HUES64 (cell line): ENCODE data around the gene CARNS1.

Experiments used
- H3K27ac ChIP-seq: 2 replicates; pipeline ENCODE4 v1.7.0; 2013; ENCODE audit warnings: low read depth, low read length, inconsistent platforms
- H3K27me3 ChIP-seq: 2 replicates; pipeline ENCODE4 v1.6.1; 2013; ENCODE audit warnings: mild to moderate bottlenecking, low read length; ENCODE audit not compliant: insufficient read depth
- H3K36me3 ChIP-seq: 2 replicates; pipeline ENCODE4 v1.6.1; 2013; ENCODE audit warnings: mild to moderate bottlenecking, low read length; ENCODE audit not compliant: insufficient read depth
- H3K4me1 ChIP-seq: 2 replicates; pipeline ENCODE4 v1.6.1; 2013; ENCODE audit warnings: mild to moderate bottlenecking, low read length, moderate library complexity; ENCODE audit not compliant: insufficient read depth
- H3K4me3 ChIP-seq: 2 replicates; pipeline ENCODE4 v1.5.1; 2013; ENCODE audit warnings: mild to moderate bottlenecking, low read length, moderate library complexity
- H3K9ac ChIP-seq: 2 replicates; pipeline ENCODE4 v1.6.1; 2013; ENCODE audit warnings: mild to moderate bottlenecking, low read depth, low read length
- H3K9me3 ChIP-seq: 2 replicates; pipeline ENCODE4 v1.6.1; 2013; ENCODE audit warnings: low read depth, low read length; ENCODE audit not compliant: insufficient read depth
- WGBS: fragments of 150-250, 120-280 bp; methylation state at CpG from one replicate; pipeline ENCODE4 v1.1.7; 2013; ENCODE audit warnings: missing lambda C conversion rate; 5-methylcytosine and 5-hydroxymethylcytosine counted together

Gene CARNS1

GRCh38 chr11:67466367-67466766 is 50.9 kb downstream of the CARNS1 start:
- H3K9ac ChIP-seq: no peak overlapping the region
- no peaks in the 10 kb centered on the region for H3K36me3 ChIP-seq
- 93% methylated on average over 5 of the region's 5 CpGs for WGBS
- peaks cover 5% of the 10 kb centered on the region for H3K4me1 ChIP-seq
- no peaks in the 10 kb centered on the region for H3K9me3 ChIP-seq
- H3K27ac ChIP-seq: no peak overlapping the region
- no peaks in the 10 kb centered on the region for H3K27me3 ChIP-seq
- H3K4me3 ChIP-seq: no peak overlapping the region

GRCh38 chr11:67466962-67467771 is 51.7 kb downstream of the CARNS1 start:
- H3K4me3 ChIP-seq: peak overlapping the region; percentile 93; the same call in 1 of the 2 replicates
- 77% methylated on average over 11 of the region's 11 CpGs for WGBS
- H3K9ac ChIP-seq: no peak overlapping the region
- H3K4me1 ChIP-seq: peaks cover 5% of the 10 kb centered on the region
- H3K27me3 ChIP-seq: no peaks in the 10 kb centered on the region
- H3K27ac ChIP-seq: no peak overlapping the region
- no peaks in the 10 kb centered on the region for H3K36me3 ChIP-seq
- no peaks in the 10 kb centered on the region for H3K9me3 ChIP-seq

GRCh38 chr11:67468056-67468455 is 52.6 kb downstream of the CARNS1 start:
- Histone ChIP-seq H3K9ac (peak overlapping the region; percentile 77; the same call in 1 of the 2 replicates), H3K4me1 (peaks cover 5% of the 10 kb centered on the region), H3K27ac (no peak overlapping the region), H3K4me3 (peak overlapping the region; percentile 93), H3K36me3 (no peaks in the 10 kb centered on the region), H3K9me3 (no peaks in the 10 kb centered on the region), H3K27me3 (no peaks in the 10 kb centered on the region)
- WGBS: 78% methylated on average over 5 of the region's 5 CpGs

- Histone ChIP-seq H3K36me3 (no peaks in the 10 kb centered on the region), H3K27me3 (no peaks in the 10 kb centered on the region), H3K4me1 (peaks cover 5% of the 10 kb centered on the region), H3K9me3 (no peaks in the 10 kb centered on the region), H3K9ac (peak overlapping the region; percentile 77), H3K27ac (peak overlapping the region; percentile 58; the same call in 1 of the 2 replicates), H3K4me3 (peak overlapping the region; percentile 93)
- 9% methylated on average over 6 of the region's 6 CpGs for WGBS
Measured at GRCh38 chr11:67468456-67468758, 52.9 kb downstream of the CARNS1 start.

GRCh38 chr11:67468759-67469507 is 53.5 kb downstream of the CARNS1 start, which contains the start of gene TMEM134:
TMEM134 (minus strand) TSS chr11:67469251; CDS start chr11:67469192, 59 bp downstream.
- peaks cover 5% of the 10 kb centered on the region for H3K4me1 ChIP-seq
- under 1% methylated on average over 76 of the region's 76 CpGs for WGBS
- no peaks in the 10 kb centered on the region for H3K27me3 ChIP-seq
- H3K36me3 ChIP-seq: no peaks in the 10 kb centered on the region
- peak within 1 kb of the TSS; percentile 58; the same call in 1 of the 2 replicates for H3K27ac ChIP-seq
- peak within 1 kb of the TSS; percentile 93 for H3K4me3 ChIP-seq
- H3K9me3 ChIP-seq: no peaks in the 10 kb centered on the region
- H3K9ac ChIP-seq: peak within 1 kb of the TSS; percentile 77

GRCh38 chr11:67469508-67469811 is 54.0 kb downstream of the CARNS1 start:
- peak overlapping the region; percentile 93 for H3K4me3 ChIP-seq
- H3K27me3 ChIP-seq: no peaks in the 10 kb centered on the region
- no peaks in the 10 kb centered on the region for H3K9me3 ChIP-seq
- 0 out of 2 replicates have a peak overlapping the region, but pooled peaks have one; percentile 24 for H3K27ac ChIP-seq
- H3K9ac ChIP-seq: peak overlapping the region; percentile 70
- no peaks in the 10 kb centered on the region for H3K4me1 ChIP-seq
- no peaks in the 10 kb centered on the region for H3K36me3 ChIP-seq
- 42% methylated on average over 9 of the region's 9 CpGs for WGBS

- H3K27ac ChIP-seq: no peak overlapping the region
- WGBS: 87% methylated on average over 7 of the region's 8 CpGs
- no peak overlapping the region for H3K4me3 ChIP-seq
- H3K36me3 ChIP-seq: no peaks in the 10 kb centered on the region
- no peaks in the 10 kb centered on the region for H3K9me3 ChIP-seq
- no peak overlapping the region for H3K9ac ChIP-seq
- H3K27me3 ChIP-seq: no peaks in the 10 kb centered on the region
- H3K4me1 ChIP-seq: no peaks in the 10 kb centered on the region
Measured at GRCh38 chr11:67470337-67471002, 55.0 kb downstream of the CARNS1 start.

- Histone ChIP-seq H3K4me1 (no peaks in the 10 kb centered on the region), H3K36me3 (no peaks in the 10 kb centered on the region), H3K9ac (no peak overlapping the region), H3K9me3 (no peaks in the 10 kb centered on the region), H3K27ac (no peak overlapping the region), H3K27me3 (no peaks in the 10 kb centered on the region), H3K4me3 (no peak overlapping the region)
- WGBS: 81% methylated on average over 7 of the region's 7 CpGs
Measured at GRCh38 chr11:67472882-67473281, 57.4 kb downstream of the CARNS1 start.
